K562 (cell line): ENCODE results near the gene RAD52. TPM values are rescaled to one million over a fixed set of nuclear protein-coding genes. Genes with fewer than 3 reads are reported as not detected.
A peak's percentile ranks its signal among the peaks of the same experiment; 100 is the strongest.

Experiments used
- MTF1 ChIP-seq: fragments of 250-450 bp; sonication (Bioruptor Pico); IDR thresholded peaks from 2 replicates; pipeline ENCODE4 v1.9.0; 2021; ENCODE audit warnings: moderate library complexity, mild to moderate bottlenecking, inconsistent platforms, borderline replicate concordance
- NFE2L1 ChIP-seq: fragments of 450-650 bp; IDR thresholded peaks from 2 replicates; pipeline ENCODE4 v1.6.1; 2016; ENCODE audit warnings: missing genetic modification characterization, low read depth, mild to moderate bottlenecking, missing compliant biosample characterization, moderate library complexity, borderline replicate concordance
- POU5F1 ChIP-seq: fragments of 150-350 bp; IDR thresholded peaks from 2 replicates; pipeline ENCODE4 v1.6.1; 2014; ENCODE audit warnings: borderline replicate concordance, low read length, low read depth, mild to moderate bottlenecking; ENCODE audit not compliant: partially characterized antibody
- SIN3B ChIP-seq: fragments of 450-650 bp; IDR thresholded peaks from 2 replicates; pipeline ENCODE4 v1.6.1; 2017; ENCODE audit warnings: low read depth, mild to moderate bottlenecking, moderate library complexity
- STAG1 ChIP-seq: sonication (generic); formaldehyde crosslinking; IDR thresholded peaks from 2 replicates; pipeline ENCODE4 v1.5.0; 2020; ENCODE audit warnings: missing genetic modification reagents, borderline replicate concordance
- polyA plus RNA-seq, 8 experiments: library from polyadenylated mRNA; depleted of rRNA in 4 of 8; stranded (reverse) in 5 of 8; unstranded in 3 of 8; fragments of >200 nt; fragmentation: Nextera tagmentation in 2 of 8; fragmentation: Illumina TruSeq in 1 of 8; extraction: Ambion mirVana in 2 of 8; extraction: Trizol in 1 of 8; gene quantifications; 2 replicates each; pipeline versions ENCODE4 v1.2.1 to v1.2.3, GENCODE V29; 2011 to 2014; ENCODE audit warnings: inconsistent platforms in 1 of 8, missing spikeins in 1 of 8
- total RNA-seq, 7 experiments: library from RNA; depleted of rRNA in 6 of 7; stranded (reverse); fragments of >200 nt in 6 of 7; fragmentation: Illumina TruSeq in 2 of 7; extraction: Trizol in 2 of 7; gene quantifications; 2 replicates each; pipeline versions ENCODE4 v1.2.1 to v1.2.3, GENCODE V29; 2011 to 2021; ENCODE audit warnings: low replicate concordance in 1 of 7
- TF ChIP-seq, protein P1 (sequence below): fragments of 450-650 bp; IDR thresholded peaks from 2 replicates; pipeline ENCODE4 v1.6.1; 2016; ENCODE audit warnings: mild to moderate bottlenecking, moderate library complexity

RAD52 gene
- total and polyA plus RNA-seq, 9 of the 15 experiments (the other 6 are each of a cell fraction or from before 2014, with no cell fraction given): 1.3 to 15.9 (median 9.3) TPM

DNA sequence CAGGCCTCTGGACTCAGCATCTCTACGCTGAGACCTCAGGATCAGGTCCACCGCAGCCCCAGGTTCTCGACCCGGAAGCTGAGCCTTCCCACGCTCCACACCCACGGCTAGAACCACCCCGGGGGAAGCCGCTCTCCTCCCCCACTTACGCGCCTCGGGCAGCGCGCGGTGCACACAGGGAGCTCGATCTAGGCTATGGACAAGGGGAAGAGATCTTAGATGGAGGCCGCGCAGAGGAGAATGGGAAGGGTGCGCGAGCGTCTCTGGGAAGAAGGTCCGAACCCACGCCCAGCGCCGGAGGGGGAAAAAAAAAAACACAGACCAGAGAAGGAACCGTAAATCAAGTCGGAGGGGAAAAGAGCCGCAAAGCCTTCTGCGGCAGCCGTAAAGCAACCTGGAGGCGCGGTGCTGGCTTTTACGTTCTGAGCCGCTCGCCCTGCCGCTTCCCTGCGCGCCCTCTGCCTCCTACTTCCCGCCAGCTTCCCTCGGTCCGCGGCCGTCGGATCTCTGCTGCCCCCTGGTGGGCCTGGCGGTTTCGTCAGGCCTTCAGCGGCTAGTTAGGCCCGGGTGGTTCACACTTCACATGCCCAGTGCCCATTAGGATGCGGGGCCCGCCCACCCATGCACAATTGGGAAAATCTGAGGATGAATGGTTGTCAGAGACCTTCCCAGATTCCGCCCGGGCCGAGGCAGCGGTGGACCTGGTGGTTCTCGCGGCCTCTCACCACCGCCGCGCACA, at the start of gene RAD52 (continued):
- TF ChIP-seq, protein P1, sequence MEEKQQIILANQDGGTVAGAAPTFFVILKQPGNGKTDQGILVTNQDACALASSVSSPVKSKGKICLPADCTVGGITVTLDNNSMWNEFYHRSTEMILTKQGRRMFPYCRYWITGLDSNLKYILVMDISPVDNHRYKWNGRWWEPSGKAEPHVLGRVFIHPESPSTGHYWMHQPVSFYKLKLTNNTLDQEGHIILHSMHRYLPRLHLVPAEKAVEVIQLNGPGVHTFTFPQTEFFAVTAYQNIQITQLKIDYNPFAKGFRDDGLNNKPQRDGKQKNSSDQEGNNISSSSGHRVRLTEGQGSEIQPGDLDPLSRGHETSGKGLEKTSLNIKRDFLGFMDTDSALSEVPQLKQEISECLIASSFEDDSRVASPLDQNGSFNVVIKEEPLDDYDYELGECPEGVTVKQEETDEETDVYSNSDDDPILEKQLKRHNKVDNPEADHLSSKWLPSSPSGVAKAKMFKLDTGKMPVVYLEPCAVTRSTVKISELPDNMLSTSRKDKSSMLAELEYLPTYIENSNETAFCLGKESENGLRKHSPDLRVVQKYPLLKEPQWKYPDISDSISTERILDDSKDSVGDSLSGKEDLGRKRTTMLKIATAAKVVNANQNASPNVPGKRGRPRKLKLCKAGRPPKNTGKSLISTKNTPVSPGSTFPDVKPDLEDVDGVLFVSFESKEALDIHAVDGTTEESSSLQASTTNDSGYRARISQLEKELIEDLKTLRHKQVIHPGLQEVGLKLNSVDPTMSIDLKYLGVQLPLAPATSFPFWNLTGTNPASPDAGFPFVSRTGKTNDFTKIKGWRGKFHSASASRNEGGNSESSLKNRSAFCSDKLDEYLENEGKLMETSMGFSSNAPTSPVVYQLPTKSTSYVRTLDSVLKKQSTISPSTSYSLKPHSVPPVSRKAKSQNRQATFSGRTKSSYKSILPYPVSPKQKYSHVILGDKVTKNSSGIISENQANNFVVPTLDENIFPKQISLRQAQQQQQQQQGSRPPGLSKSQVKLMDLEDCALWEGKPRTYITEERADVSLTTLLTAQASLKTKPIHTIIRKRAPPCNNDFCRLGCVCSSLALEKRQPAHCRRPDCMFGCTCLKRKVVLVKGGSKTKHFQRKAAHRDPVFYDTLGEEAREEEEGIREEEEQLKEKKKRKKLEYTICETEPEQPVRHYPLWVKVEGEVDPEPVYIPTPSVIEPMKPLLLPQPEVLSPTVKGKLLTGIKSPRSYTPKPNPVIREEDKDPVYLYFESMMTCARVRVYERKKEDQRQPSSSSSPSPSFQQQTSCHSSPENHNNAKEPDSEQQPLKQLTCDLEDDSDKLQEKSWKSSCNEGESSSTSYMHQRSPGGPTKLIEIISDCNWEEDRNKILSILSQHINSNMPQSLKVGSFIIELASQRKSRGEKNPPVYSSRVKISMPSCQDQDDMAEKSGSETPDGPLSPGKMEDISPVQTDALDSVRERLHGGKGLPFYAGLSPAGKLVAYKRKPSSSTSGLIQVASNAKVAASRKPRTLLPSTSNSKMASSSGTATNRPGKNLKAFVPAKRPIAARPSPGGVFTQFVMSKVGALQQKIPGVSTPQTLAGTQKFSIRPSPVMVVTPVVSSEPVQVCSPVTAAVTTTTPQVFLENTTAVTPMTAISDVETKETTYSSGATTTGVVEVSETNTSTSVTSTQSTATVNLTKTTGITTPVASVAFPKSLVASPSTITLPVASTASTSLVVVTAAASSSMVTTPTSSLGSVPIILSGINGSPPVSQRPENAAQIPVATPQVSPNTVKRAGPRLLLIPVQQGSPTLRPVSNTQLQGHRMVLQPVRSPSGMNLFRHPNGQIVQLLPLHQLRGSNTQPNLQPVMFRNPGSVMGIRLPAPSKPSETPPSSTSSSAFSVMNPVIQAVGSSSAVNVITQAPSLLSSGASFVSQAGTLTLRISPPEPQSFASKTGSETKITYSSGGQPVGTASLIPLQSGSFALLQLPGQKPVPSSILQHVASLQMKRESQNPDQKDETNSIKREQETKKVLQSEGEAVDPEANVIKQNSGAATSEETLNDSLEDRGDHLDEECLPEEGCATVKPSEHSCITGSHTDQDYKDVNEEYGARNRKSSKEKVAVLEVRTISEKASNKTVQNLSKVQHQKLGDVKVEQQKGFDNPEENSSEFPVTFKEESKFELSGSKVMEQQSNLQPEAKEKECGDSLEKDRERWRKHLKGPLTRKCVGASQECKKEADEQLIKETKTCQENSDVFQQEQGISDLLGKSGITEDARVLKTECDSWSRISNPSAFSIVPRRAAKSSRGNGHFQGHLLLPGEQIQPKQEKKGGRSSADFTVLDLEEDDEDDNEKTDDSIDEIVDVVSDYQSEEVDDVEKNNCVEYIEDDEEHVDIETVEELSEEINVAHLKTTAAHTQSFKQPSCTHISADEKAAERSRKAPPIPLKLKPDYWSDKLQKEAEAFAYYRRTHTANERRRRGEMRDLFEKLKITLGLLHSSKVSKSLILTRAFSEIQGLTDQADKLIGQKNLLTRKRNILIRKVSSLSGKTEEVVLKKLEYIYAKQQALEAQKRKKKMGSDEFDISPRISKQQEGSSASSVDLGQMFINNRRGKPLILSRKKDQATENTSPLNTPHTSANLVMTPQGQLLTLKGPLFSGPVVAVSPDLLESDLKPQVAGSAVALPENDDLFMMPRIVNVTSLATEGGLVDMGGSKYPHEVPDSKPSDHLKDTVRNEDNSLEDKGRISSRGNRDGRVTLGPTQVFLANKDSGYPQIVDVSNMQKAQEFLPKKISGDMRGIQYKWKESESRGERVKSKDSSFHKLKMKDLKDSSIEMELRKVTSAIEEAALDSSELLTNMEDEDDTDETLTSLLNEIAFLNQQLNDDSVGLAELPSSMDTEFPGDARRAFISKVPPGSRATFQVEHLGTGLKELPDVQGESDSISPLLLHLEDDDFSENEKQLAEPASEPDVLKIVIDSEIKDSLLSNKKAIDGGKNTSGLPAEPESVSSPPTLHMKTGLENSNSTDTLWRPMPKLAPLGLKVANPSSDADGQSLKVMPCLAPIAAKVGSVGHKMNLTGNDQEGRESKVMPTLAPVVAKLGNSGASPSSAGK: no peak; the same call in 1 of the 2 replicates
- TF ChIP-seq NFE2L1 (no peak), STAG1 (CRISPR knock-in tag) (peak; percentile 76; the same call in 1 of the 2 replicates), MTF1 (CRISPR knock-in tag) (no peak), POU5F1 (no peak), SIN3B (no peak)
